ENCODE data around the gene MOG. TPM values are rescaled to one million over a fixed set of nuclear protein-coding genes. Genes with fewer than 3 reads are reported as not detected.

The MOG gene
- total RNA-seq, 6 experiments from 2014 or later = not detected

DNA sequence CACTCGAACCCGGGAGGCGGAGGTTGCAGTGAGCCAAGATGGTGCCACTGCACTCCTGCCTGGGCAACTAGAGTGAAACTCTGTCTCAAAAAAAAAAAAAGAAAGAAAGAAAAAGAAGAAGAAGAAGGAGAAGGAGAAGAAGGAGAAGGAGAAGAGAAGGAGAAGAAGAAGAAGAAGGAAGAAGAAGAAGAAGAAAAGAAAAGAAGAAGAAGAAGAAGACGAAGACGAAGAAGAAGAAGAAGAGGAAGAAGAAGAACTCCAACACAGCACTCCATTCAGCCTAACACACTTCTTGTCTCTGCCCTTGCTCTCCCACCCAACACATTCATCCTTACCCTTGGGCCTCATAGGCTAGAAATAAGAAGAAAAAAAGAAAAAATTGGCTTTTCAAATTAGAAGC lies 17.1 kb downstream of the MOG start:
- peaks cover 9% of the 10 kb centered on the region; the same call in 1 of the 2 replicates for H3K4me1 Mint-ChIP-seq (ENCODE audit: low read depth)
- H3K36me3 Mint-ChIP-seq (ENCODE audit: low read depth) = no peaks in the 10 kb centered on the region
- H3K4me3 Mint-ChIP-seq = no peak overlapping the region
- DNase-seq = no peak
- no peaks in the 10 kb centered on the region for H3K9me3 Mint-ChIP-seq
- TF ChIP-seq, protein P1, sequence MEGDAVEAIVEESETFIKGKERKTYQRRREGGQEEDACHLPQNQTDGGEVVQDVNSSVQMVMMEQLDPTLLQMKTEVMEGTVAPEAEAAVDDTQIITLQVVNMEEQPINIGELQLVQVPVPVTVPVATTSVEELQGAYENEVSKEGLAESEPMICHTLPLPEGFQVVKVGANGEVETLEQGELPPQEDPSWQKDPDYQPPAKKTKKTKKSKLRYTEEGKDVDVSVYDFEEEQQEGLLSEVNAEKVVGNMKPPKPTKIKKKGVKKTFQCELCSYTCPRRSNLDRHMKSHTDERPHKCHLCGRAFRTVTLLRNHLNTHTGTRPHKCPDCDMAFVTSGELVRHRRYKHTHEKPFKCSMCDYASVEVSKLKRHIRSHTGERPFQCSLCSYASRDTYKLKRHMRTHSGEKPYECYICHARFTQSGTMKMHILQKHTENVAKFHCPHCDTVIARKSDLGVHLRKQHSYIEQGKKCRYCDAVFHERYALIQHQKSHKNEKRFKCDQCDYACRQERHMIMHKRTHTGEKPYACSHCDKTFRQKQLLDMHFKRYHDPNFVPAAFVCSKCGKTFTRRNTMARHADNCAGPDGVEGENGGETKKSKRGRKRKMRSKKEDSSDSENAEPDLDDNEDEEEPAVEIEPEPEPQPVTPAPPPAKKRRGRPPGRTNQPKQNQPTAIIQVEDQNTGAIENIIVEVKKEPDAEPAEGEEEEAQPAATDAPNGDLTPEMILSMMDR (IDR thresholded peaks at IDR 0.05) = no peak
- peaks cover 8% of the 10 kb centered on the region for H3K27me3 Mint-ChIP-seq (ENCODE audit: insufficient read depth)
- H3K27ac Mint-ChIP-seq = no peak overlapping the region

DNA sequence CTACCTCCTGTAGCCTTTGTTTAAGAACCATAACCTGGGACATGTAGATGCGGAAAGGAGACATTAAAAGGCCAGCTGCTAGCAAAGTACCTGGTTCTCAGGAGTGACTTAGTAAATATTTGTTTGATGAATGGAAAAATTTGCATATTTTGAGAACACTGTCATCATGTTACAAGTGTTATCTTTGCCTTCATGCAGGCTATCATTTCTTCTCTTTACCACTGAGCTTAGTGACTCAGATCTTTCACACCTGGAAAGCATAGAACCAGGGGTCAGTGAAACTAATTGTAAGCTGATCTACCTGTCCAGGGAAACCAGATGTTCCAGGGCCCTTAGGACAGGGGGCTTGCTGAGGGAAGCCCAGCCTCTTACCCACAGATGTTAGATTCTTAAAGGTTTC lies 18.7 kb downstream of the MOG start:
- no peak overlapping the region for H3K27ac Mint-ChIP-seq

DNA sequence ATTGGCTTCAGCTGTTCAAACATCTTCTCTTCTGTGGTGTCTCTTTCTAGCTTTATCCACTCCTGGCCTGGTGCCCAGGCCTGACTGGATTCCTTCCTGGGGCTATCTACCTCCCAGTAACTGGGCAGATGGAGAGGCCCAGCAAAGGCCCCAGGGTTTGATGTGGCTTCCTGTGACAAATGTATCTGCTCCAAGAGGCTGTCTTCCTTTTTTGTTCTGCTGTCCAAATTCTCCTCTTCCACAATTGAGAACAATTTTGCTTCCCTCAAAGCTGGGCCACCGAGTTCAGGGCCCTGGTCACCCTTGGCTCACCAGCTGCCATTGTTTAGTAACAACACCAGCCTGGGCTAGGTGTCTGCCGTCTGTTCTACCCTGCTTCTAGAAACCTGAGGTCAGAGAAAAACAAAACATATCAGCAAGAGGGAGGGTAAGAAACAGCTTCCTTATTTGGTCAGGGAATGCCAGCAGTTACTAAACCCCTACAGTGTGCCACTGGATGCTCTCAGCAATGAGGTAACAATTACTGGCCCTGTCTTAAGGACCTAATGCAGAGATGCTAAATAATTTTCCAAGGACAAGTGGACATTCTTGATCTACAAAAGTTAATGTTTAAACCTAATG lies 20.2 kb downstream of the MOG start:
- H3K9me3 Mint-ChIP-seq = no peaks in the 10 kb centered on the region
- H3K27ac Mint-ChIP-seq = no peak overlapping the region
- DNase-seq = peak; percentile 23
- H3K36me3 Mint-ChIP-seq (ENCODE audit: low read depth) = no peaks in the 10 kb centered on the region
- peaks cover 7% of the 10 kb centered on the region for H3K27me3 Mint-ChIP-seq (ENCODE audit: insufficient read depth)
- peaks cover 9% of the 10 kb centered on the region; the same call in 1 of the 2 replicates for H3K4me1 Mint-ChIP-seq (ENCODE audit: low read depth)
- no peak overlapping the region for H3K4me3 Mint-ChIP-seq
- TF ChIP-seq, protein P1 (IDR thresholded peaks at IDR 0.05) = no peak

More for the DNA sequence above, 18.7 kb downstream of the MOG start:
- Mint-ChIP-seq H3K4me3 (no peak overlapping the region), H3K4me1 (ENCODE audit: low read depth) (peaks cover 9% of the 10 kb centered on the region; the same call in 1 of the 2 replicates), H3K27me3 (ENCODE audit: insufficient read depth) (peaks cover 7% of the 10 kb centered on the region), H3K36me3 (ENCODE audit: low read depth) (no peaks in the 10 kb centered on the region), H3K9me3 (no peaks in the 10 kb centered on the region)
- no peak for DNase-seq
- TF ChIP-seq, protein P1 (IDR thresholded peaks at IDR 0.05) = no peak

DNA sequence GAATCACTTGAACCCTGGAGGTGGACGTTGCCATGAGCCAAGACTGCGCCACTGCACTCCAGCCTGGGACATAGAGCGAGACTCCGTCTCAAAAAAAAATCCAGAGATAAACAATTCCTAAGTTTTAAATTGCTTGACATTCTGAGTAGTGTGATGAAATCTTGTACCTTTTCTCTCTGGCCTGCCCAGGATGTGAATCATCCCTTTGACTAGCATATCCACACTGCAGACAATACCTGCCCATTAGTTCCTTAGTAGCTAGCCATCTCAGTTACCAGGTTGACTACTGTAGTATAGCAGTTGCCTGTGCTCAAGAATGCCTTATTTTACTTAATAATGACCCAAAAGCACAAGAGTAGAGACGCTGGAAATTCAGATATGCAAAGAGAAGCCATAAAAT lies 21.2 kb downstream of the MOG start:
- no peak for DNase-seq
- H3K9me3 Mint-ChIP-seq = no peaks in the 10 kb centered on the region
- peaks cover 7% of the 10 kb centered on the region for H3K27me3 Mint-ChIP-seq (ENCODE audit: insufficient read depth)
- TF ChIP-seq, protein P1 (IDR thresholded peaks at IDR 0.05) = no peak
- H3K4me3 Mint-ChIP-seq = no peak overlapping the region
- H3K27ac Mint-ChIP-seq = no peak overlapping the region
- no peaks in the 10 kb centered on the region for H3K36me3 Mint-ChIP-seq (ENCODE audit: low read depth)
- H3K4me1 Mint-ChIP-seq (ENCODE audit: low read depth) = peaks cover 9% of the 10 kb centered on the region; the same call in 1 of the 2 replicates

DNA sequence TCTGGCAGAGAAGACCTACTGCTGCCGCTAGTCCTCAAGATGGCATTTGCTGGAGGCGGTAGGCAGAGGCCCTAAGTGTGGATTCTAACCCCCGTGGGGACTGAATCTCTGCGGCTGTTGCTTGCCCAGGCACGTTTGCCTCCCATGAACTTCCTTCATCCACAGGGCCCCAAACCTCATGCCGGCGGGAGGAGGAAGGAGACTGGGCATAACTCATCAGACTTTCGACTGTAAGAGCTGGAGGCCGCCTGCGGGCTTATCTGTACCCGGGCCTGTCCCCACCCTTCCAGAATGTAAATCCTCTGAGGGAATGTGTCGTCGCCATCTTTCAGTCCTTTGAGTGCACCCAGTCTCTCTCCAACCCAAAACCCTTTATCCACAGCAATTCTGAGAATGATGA lies 23.1 kb downstream of the MOG start:
- Mint-ChIP-seq H3K9me3 (no peaks in the 10 kb centered on the region), H3K27ac (no peak overlapping the region)

More for the DNA sequence above, 23.1 kb downstream of the MOG start:
- Mint-ChIP-seq H3K4me3 (no peak overlapping the region), H3K27me3 (ENCODE audit: insufficient read depth) (peaks cover 1% of the 10 kb centered on the region), H3K4me1 (ENCODE audit: low read depth) (peaks cover 9% of the 10 kb centered on the region; the same call in 1 of the 2 replicates), H3K36me3 (ENCODE audit: low read depth) (no peaks in the 10 kb centered on the region)
- TF ChIP-seq, protein P1 (IDR thresholded peaks at IDR 0.05) = no peak
- no peak for DNase-seq

Measured in HFFc6 (cell line).